Mucosa of gallbladder (tissue), 1 donor: ENCODE results near the gene MKLN1. TPM values are rescaled to one million over a fixed set of nuclear protein-coding genes. Genes with fewer than 3 reads are reported as not detected.

ENCODE experiments used
- DNase-seq: peaks from one replicate; pipeline ENCODE4 v3.0.0-alpha.2; 2020; ENCODE audit warnings: low spot score
- total RNA-seq: library from RNA; stranded (reverse); gene quantifications from one replicate; pipeline ENCODE4 v1.2.1, GENCODE V29; 2021
- donor health status: DM: no; HTN: no; CAD: no.

MKLN1 gene
- total RNA-seq, 1 donor from 2014 or later = 49.6 TPM

DNA sequence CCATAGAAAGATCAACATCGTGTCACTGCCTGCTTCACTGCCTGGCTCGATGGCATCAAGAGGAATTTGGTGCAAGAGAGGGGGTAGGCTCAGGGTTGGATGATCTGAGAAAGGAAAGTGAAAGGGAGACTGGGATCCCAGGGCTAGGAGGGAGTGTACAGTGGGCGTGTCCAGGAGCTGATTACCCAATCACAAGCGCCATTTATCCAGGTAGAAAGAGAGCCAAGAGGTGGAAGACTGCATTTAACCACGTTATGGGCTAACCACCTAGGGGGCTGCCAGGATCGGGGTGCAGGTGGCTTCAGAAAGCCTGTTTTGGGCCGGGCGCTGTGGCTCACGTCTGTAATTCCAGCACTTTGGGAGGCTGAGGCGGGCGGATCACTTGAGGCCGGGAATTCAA is 218.4 kb downstream of the MKLN1 start:
- no peak for DNase-seq

Other genes with a start within 250 kb of the MKLN1 start
- 32.5 TPM for gene PODXL, start 228.8 kb downstream of the MKLN1 start, total RNA-seq